A549 (cell line): ENCODE results near the gene ZMYND8. TPM values are rescaled to one million over a fixed set of nuclear protein-coding genes. Genes with fewer than 3 reads are reported as not detected.

Experiments
- ATAC-seq, 2 experiments: fragments of 200-7000 bp in 1 of 2; fragments of >200 bp in 1 of 2; cut with Nextera tagmentation in 1 of 2; cut with Tn5 transposase in 1 of 2; 3 replicates each; pipeline versions ENCODE4 v1.8.0 to v1.9.1; 2018 to 2020; ENCODE audit warnings: mild to moderate bottlenecking in 1 of 2, moderate library complexity in 1 of 2
- CTCF ChIA-PET: fragments of 300-600 bp; sonication (Branson Sonifier 250); formaldehyde crosslinking; extraction: SDS; loops from one replicate; lab custom pipeline; 2021; ENCODE audit warnings: antibody characterized with exemption, inconsistent platforms; lab: Yijun Ruan, JAX
- POLR2A ChIA-PET: fragments of 350-600 bp; formaldehyde crosslinking; extraction: SDS; loops from one replicate; lab custom pipeline; 2021; ENCODE audit warnings: antibody characterized with exemption, inconsistent platforms; lab: Yijun Ruan, JAX
- DNase-seq, 2 experiments: peaks; one replicate each; pipeline versions ENCODE4 v3.0.0 to v3.0.0-alpha.2; 2011 to 2016; ENCODE audit warnings: low read depth in 1 of 2, low spot score in 1 of 2
- FAIRE-seq: peaks from 2 replicates; lab custom pipeline; 2011; peaks lifted over from hg19 to GRCh38; lab: Jason Lieb, UNC
- H3K27ac ChIP-seq, 2 experiments: fragments of >200 bp; sonication (Bioruptor Twin); formaldehyde crosslinking; 3 replicates each; pipeline ENCODE4 v1.5.1; 2016 to 2017
- H3K4me1 ChIP-seq: fragments of >200 bp; sonication (Bioruptor Twin); formaldehyde crosslinking; 3 replicates; pipeline ENCODE4 v1.6.1; 2016
- H3K4me2 ChIP-seq: fragments of >200 bp; sonication (Bioruptor Twin); formaldehyde crosslinking; 3 replicates; pipeline ENCODE4 v1.6.1; 2016
- H3K4me3 ChIP-seq: fragments of >200 bp; sonication (Bioruptor Twin); formaldehyde crosslinking; 3 replicates; pipeline ENCODE4 v1.5.1; 2016
- H3K9me3 ChIP-seq: fragments of >200 bp; sonication (Bioruptor Twin); formaldehyde crosslinking; 3 replicates; pipeline ENCODE4 v1.6.1; 2016
- BCL3 ChIP-seq: fragments of >200 bp; sonication (Bioruptor Twin); formaldehyde crosslinking; IDR thresholded peaks from 3 replicates; pipeline ENCODE4 v1.6.1; 2016
- CHD2 ChIP-seq: fragments of 150-350 bp; IDR thresholded peaks from 2 replicates; pipeline ENCODE4 v1.6.1; 2014; ENCODE audit warnings: low read length; ENCODE audit not compliant: partially characterized antibody
- CHD4 ChIP-seq: fragments of 200-600 bp; sonication (generic); IDR thresholded peaks from 2 replicates; pipeline ENCODE4 v1.6.1; 2016; ENCODE audit warnings: antibody characterized with exemption, mild to moderate bottlenecking, borderline replicate concordance
- E2F6 ChIP-seq: IDR thresholded peaks from 2 replicates; pipeline ENCODE4 v1.6.1; 2012; ENCODE audit warnings: low read depth, borderline replicate concordance
- EHMT2 ChIP-seq: fragments of 200-600 bp; sonication (generic); IDR thresholded peaks from 2 replicates; pipeline ENCODE4 v1.6.1; 2016; ENCODE audit warnings: antibody characterized with exemption, low read depth, mild to moderate bottlenecking, moderate library complexity
- ELK1 ChIP-seq: fragments of 150-350 bp; IDR thresholded peaks from 2 replicates; pipeline ENCODE4 v1.6.1; 2014; ENCODE audit warnings: low read depth, mild to moderate bottlenecking, low read length
- EP300 ChIP-seq, 2 experiments: fragments of >200 bp; sonication (Bioruptor Twin); formaldehyde crosslinking; IDR thresholded peaks; 2 replicates in 1 of 2; 3 replicates in 1 of 2; pipeline ENCODE4 v1.6.1; 2016 to 2017
- ESRRA ChIP-seq: fragments of 150-350 bp; IDR thresholded peaks from 2 replicates; pipeline ENCODE4 v1.6.1; 2014; ENCODE audit warnings: mild to moderate bottlenecking, low read length, borderline replicate concordance
- FOSL2 ChIP-seq, 2 experiments: fragments of 450-650 bp in 1 of 2; fragments of >200 bp in 1 of 2; sonication (Bioruptor Twin) in 1 of 2; formaldehyde crosslinking; IDR thresholded peaks; 2 replicates each; pipeline versions ENCODE4 v1.5.0 to v1.6.1; 2016 to 2020; ENCODE audit warnings: mild to moderate bottlenecking in 1 of 2, moderate library complexity in 1 of 2
- HOXA7 ChIP-seq: fragments of 250-450 bp; sonication (Bioruptor Pico); IDR thresholded peaks from 2 replicates; pipeline ENCODE4 v1.5.0; 2020; ENCODE audit warnings: mild to moderate bottlenecking, moderate library complexity
- JUN ChIP-seq, 2 experiments: fragments of >200 bp; sonication (Bioruptor Twin); formaldehyde crosslinking; IDR thresholded peaks; 2 replicates in 1 of 2; 3 replicates in 1 of 2; pipeline ENCODE4 v1.6.1; 2016 to 2017
- JUNB ChIP-seq: fragments of >200 bp; sonication (Bioruptor Twin); formaldehyde crosslinking; IDR thresholded peaks from 2 replicates; pipeline ENCODE4 v1.6.1; 2016
- KDM5A ChIP-seq: fragments of 200-600 bp; sonication (generic); IDR thresholded peaks from 2 replicates; pipeline ENCODE4 v1.6.1; 2016; ENCODE audit warnings: antibody characterized with exemption, mild to moderate bottlenecking
- MAFK ChIP-seq: fragments of 450-650 bp; IDR thresholded peaks from 2 replicates; pipeline ENCODE4 v1.6.1; 2014; ENCODE audit not compliant: partially characterized antibody
- MAX ChIP-seq: IDR thresholded peaks from 2 replicates; pipeline ENCODE4 v1.6.1; 2012
- MYC ChIP-seq: IDR thresholded peaks from 2 replicates; pipeline ENCODE4 v1.6.1; 2012; ENCODE audit warnings: mild to moderate bottlenecking, inconsistent platforms, low read length, improper control_type of control experiment, borderline replicate concordance
- NFE2L2 ChIP-seq: fragments of 150-350 bp; conservative IDR thresholded peaks from 2 replicates; pipeline ENCODE4 v1.6.1; 2014; ENCODE audit warnings: low read length
- NPAS2 ChIP-seq: fragments of 250-450 bp; sonication (Bioruptor Pico); IDR thresholded peaks from 2 replicates; pipeline ENCODE4 v1.8.0; 2022; ENCODE audit warnings: mild to moderate bottlenecking, moderate library complexity, borderline replicate concordance
- NR3C1 ChIP-seq: fragments of >200 bp; sonication (Bioruptor Twin); formaldehyde crosslinking; IDR thresholded peaks from 3 replicates; pipeline ENCODE4 v1.6.1; 2017
- PHF8 ChIP-seq: fragments of 200-600 bp; sonication (generic); IDR thresholded peaks from 2 replicates; pipeline ENCODE4 v1.6.1; 2016; ENCODE audit warnings: low read depth, mild to moderate bottlenecking, antibody characterized with exemption, moderate library complexity, borderline replicate concordance
- POLR2AphosphoS2 ChIP-seq: conservative IDR thresholded peaks from 2 replicates; pipeline ENCODE4 v1.6.1; 2012; ENCODE audit warnings: low read length, improper control_type of control experiment, inconsistent platforms
- RARB ChIP-seq: fragments of 250-450 bp; sonication (Bioruptor Pico); IDR thresholded peaks from 2 replicates; pipeline ENCODE4 v1.8.0; 2021; ENCODE audit warnings: mild to moderate bottlenecking, moderate library complexity
- RFX5 ChIP-seq: fragments of 450-650 bp; IDR thresholded peaks from 2 replicates; pipeline ENCODE4 v1.7.1; 2014; ENCODE audit warnings: antibody characterized with exemption, mild to moderate bottlenecking, moderate library complexity
- RNF2 ChIP-seq: fragments of 200-600 bp; sonication (generic); IDR thresholded peaks from 2 replicates; pipeline ENCODE4 v1.6.1; 2016; ENCODE audit warnings: low read depth, mild to moderate bottlenecking, antibody characterized with exemption, moderate library complexity, borderline replicate concordance
- SMC3 ChIP-seq: fragments of >200 bp; sonication (Bioruptor Twin); formaldehyde crosslinking; IDR thresholded peaks from 3 replicates; pipeline ENCODE4 v1.6.1; 2018; ENCODE audit warnings: inconsistent platforms
- TP53 ChIP-seq: fragments of 250-450 bp; sonication (Bioruptor Pico); IDR thresholded peaks from 2 replicates; pipeline ENCODE4 v1.5.0; 2021; ENCODE audit warnings: mild to moderate bottlenecking, moderate library complexity
- USF2 ChIP-seq: fragments of 450-650 bp; IDR thresholded peaks from 2 replicates; pipeline ENCODE4 v1.6.1; 2014; ENCODE audit warnings: antibody characterized with exemption
- ZFP36 ChIP-seq: fragments of 450-650 bp; IDR thresholded peaks from 2 replicates; pipeline ENCODE4 v1.6.1; 2014; ENCODE audit warnings: borderline replicate concordance; ENCODE audit not compliant: partially characterized antibody
- ZNF302 ChIP-seq: fragments of 250-450 bp; sonication (Bioruptor Pico); IDR thresholded peaks from 2 replicates; pipeline ENCODE4 v1.9.0; 2021; ENCODE audit warnings: inconsistent platforms, mild to moderate bottlenecking, moderate library complexity
- ZSCAN20 ChIP-seq: fragments of 250-450 bp; sonication (Bioruptor Pico); IDR thresholded peaks from 2 replicates; pipeline ENCODE4 v1.8.0; 2022; ENCODE audit warnings: mild to moderate bottlenecking, moderate library complexity
- WGBS: methylation state at CpG from one replicate; pipeline ENCODE4 v1.1.6; 2017; ENCODE audit errors: missing lambda C conversion rate; 5-methylcytosine and 5-hydroxymethylcytosine counted together
- polyA plus RNA-seq, 4 experiments: library from polyadenylated mRNA; depleted of rRNA in 3 of 4; stranded (reverse); fragments of >200 nt; fragmentation: RNase III in 1 of 4; extraction: RNeasy Plus Mini Kit Qiagen cat#74134 plus additional on column Dnase treatment in 1 of 4; gene quantifications; 2 replicates in 3 of 4; 3 replicates in 1 of 4; pipeline ENCODE4 v1.2.3, GENCODE V29; 2011 to 2017

The ZMYND8 gene
- polyA plus RNA-seq, 2 of the 4 experiments (the other 2 are of a cell fraction), result 10.4 to 24.9 TPM

- ChIA-PET CTCF (interaction anchor here (0.5 to 14.7 kb wide), 3 partner anchors 103 to 276 kb away, joined by 3 to 684 read pairs (median 5); no protein-coding TSS in a partner anchor), POLR2A (no interaction called here)
- Histone ChIP-seq H3K9me3 (no peaks in the 10 kb centered on the region), H3K4me2 (no peak overlapping the region)
- ATAC-seq (no peak), DNase-seq (no peak)
- TF ChIP-seq RNF2, result no peak
- TF ChIP-seq ELK1, result no peak
- no peak for TF ChIP-seq ZSCAN20 (CRISPR knock-in tag)
- TF ChIP-seq CHD4, result no peak
- TF ChIP-seq, all 56 proteins: peak for 0
- Histone ChIP-seq H3K27ac (peak overlapping the region in 1 of 2 experiments; percentile 93; a peak in 3 of 6 replicates), H3K4me1 (peaks cover 43% of the 10 kb centered on the region), H3K4me3 (no peak overlapping the region)
- no peak for FAIRE-seq
- 90% methylated on average over 7 of the region's 7 CpGs for WGBS
Measured at GRCh38 chr20:47280228-47280627, 76.3 kb downstream of the ZMYND8 start.

GRCh38 chr20:47278907-47279348 lies 77.6 kb downstream of the ZMYND8 start:
- no peaks in the 10 kb centered on the region for H3K9me3 ChIP-seq
- ChIA-PET POLR2A (no interaction called here), CTCF (interaction anchor here (1.0 to 14.7 kb wide), 6 partner anchors 11 to 1341 kb away, joined by 3 to 684 read pairs (median 4); no protein-coding TSS in a partner anchor)
- TF ChIP-seq MAX, result 0 out of 2 replicates have a peak, but pooled peaks have one; percentile 18
- TF ChIP-seq ELK1, result no peak
- TF ChIP-seq FOSL2 (IDR thresholded peaks at IDR 0.05), result no peak
- TF ChIP-seq FOSL2 (CRISPR knock-in tag; IDR thresholded peaks at IDR 0.05), result peak; percentile 54
- TF ChIP-seq RARB, result no peak
- TF ChIP-seq ZNF302 (CRISPR knock-in tag), result no peak
- TF ChIP-seq POLR2AphosphoS2, result no peak
- no peak for TF ChIP-seq CHD2
- TF ChIP-seq SMC3, result no peak
- 0 out of 2 replicates have a peak, but pooled peaks have one; percentile 23 for TF ChIP-seq JUNB
- TF ChIP-seq USF2, result peak; percentile 27; the same call in 1 of the 2 replicates
- TF ChIP-seq HOXA7 (CRISPR knock-in tag), result no peak
- TF ChIP-seq ZFP36, result no peak
- TF ChIP-seq JUN (IDR thresholded peaks at IDR 0.05), result 0 out of 5 replicates have a peak, but pooled peaks of 1 of the 2 experiments have one; percentile 17
- TF ChIP-seq NR3C1, result no peak
- no peak for TF ChIP-seq EHMT2
- TF ChIP-seq NFE2L2, result no peak
- TF ChIP-seq MAFK, result no peak
- TF ChIP-seq RFX5, result no peak
- no peak for TF ChIP-seq TP53 (CRISPR knock-in tag)
- TF ChIP-seq CHD4, result no peak
- no peak for TF ChIP-seq PHF8
- TF ChIP-seq BCL3, result no peak
- no peak for TF ChIP-seq MYC
- TF ChIP-seq E2F6, result no peak
- TF ChIP-seq EP300 (IDR thresholded peaks at IDR 0.05), result no peak
- no peak for TF ChIP-seq ESRRA
- no peak for TF ChIP-seq NPAS2
- no peak for TF ChIP-seq KDM5A
- H3K4me1 ChIP-seq, result peaks cover 52% of the 10 kb centered on the region
- H3K4me2 ChIP-seq, result peak overlapping the region; percentile 45
- FAIRE-seq (no peak), ATAC-seq (peak in 1 of 2 experiments; percentile 27; a peak in 3 of 6 replicates), DNase-seq (peak in 1 of 2 experiments; percentile 62)
- H3K27ac ChIP-seq, result peak overlapping the region; percentile 84 to 93
- H3K4me3 ChIP-seq, result no peak overlapping the region
- 46% methylated on average over 8 of the region's 8 CpGs for WGBS
